Loucy (cell line): ENCODE measurements around the gene OR5C1.
"Not testable (repeated sequence)": the region's sequence is repeated elsewhere in the genome, so short reads cannot be mapped to it uniquely, and the experiment has no call there.

ENCODE experiments used
- EZH2phosphoT487 ChIP-seq: fragments of 200-600 bp; IDR thresholded peaks from 2 replicates; pipeline ENCODE4 v1.6.1; 2018; ENCODE audit warnings: antibody characterized with exemption, mild to moderate bottlenecking, moderate library complexity, borderline replicate concordance
- TF ChIP-seq, protein P1 (sequence below): fragments of 200-600 bp; sonication (generic); conservative IDR thresholded peaks from 2 replicates; pipeline ENCODE4 v1.5.1; 2014; ENCODE audit warnings: mild to moderate bottlenecking, antibody characterized with exemption, low read length

DNA sequence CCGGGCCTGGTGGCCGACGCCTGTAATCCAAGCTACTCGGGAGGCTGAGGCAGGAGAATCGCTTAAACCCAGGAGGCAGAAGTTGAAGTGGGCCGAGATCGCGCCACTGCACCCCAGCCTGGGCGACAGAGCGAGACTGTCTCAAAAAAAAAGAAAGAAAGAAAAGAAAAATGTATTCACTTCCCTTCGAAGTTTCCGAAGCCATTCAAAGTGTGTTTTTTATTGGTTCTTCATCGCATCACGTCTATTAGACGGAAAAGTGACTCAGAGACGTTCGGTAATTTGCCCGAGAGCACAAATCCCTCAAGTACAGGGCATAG, 40.2 kb downstream of the OR5C1 start:
- TF ChIP-seq, protein P1, sequence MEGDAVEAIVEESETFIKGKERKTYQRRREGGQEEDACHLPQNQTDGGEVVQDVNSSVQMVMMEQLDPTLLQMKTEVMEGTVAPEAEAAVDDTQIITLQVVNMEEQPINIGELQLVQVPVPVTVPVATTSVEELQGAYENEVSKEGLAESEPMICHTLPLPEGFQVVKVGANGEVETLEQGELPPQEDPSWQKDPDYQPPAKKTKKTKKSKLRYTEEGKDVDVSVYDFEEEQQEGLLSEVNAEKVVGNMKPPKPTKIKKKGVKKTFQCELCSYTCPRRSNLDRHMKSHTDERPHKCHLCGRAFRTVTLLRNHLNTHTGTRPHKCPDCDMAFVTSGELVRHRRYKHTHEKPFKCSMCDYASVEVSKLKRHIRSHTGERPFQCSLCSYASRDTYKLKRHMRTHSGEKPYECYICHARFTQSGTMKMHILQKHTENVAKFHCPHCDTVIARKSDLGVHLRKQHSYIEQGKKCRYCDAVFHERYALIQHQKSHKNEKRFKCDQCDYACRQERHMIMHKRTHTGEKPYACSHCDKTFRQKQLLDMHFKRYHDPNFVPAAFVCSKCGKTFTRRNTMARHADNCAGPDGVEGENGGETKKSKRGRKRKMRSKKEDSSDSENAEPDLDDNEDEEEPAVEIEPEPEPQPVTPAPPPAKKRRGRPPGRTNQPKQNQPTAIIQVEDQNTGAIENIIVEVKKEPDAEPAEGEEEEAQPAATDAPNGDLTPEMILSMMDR = not testable (repeated sequence)
- TF ChIP-seq EZH2phosphoT487 = not testable (repeated sequence)
